GM12873 (cell line): ENCODE results near the gene MAG.

Experiments used
- CTCF ChIP-seq: IDR thresholded peaks from 2 replicates; pipeline ENCODE4 v1.5.1; 2012; ENCODE audit warnings: low read depth, mild to moderate bottlenecking, moderate library complexity, low read length, control low read depth; ENCODE audit not compliant: insufficient read depth; ENCODE audit errors: missing control alignments

MAG gene

GRCh38 chr19:35261356-35262100 is 30.4 kb upstream of the MAG start:
- TF ChIP-seq CTCF, result no peak

DNA sequence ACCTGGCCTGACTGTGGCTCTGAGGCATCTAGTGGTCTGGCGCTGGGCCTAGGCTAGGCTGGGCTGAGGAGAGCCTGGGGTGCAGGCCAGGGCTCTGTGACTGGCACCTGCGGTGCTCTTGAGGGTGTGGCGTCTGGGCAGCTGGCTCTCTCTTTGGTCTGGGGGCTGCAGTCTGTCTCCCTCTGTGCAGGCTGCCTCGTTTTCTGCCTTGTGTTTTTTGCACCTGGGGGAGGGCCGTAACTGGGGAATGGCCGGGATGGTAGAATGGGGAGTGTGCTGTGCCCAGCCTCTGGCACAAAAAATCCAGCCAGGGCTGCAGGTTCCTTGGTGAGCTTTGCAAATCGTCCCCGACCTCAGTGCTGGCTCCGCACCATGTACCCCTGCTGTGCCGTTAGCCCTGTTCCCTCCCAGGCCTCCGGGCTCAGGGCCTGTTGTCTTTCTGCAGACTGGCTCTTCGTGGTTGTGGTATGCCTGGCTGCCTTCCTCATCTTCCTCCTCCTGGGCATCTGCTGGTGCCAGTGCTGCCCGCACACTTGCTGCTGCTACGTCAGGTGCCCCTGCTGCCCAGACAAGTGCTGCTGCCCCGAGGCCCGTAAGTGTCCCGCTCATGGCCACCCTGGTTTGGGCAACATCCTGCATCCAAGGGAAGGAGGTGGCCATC is 29.7 kb upstream of the MAG start:
- no peak for TF ChIP-seq CTCF

DNA sequence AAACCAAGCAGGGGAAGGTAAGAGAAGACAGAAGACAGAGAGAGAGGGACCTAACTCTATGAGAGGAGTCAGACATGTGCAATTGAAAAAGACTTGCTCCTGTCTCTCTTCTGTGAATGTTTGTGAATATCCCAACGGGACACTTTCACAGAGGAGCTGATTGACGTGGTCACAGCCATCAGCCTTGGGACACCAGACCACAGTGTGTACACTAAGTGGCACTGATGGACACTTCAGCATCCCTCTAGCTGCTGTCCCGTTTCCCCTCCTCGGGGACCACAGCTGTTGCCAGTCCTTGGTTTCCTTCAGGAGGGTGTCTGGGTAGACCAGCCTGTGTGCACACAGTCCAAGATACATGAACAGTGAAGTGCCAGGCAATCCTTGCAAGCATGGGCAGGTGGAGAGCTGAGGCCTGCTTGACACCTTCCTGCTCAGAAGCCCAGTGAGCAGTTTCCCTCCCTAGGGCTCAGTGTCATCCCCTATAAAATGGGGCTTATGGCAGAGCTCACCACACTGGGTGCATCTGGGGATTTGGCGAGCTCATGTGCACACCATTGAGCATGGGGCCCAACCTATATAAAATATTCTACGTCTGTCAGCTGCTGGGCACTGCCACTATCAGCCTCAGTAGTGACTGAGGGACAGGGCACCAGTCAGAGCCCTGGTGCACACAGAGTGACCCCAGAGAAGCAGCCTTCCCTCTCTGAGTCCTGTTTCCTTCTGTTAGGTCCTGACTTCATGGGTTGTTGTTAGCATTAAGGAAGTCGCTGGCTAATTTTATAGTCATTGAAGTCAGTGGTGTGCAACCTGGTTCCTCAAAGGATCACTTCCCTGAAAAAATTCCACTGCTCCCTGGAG is 27.5 kb upstream of the MAG start:
- no peak for TF ChIP-seq CTCF

GRCh38 chr19:35265126-35265899 is 26.6 kb upstream of the MAG start:
- no peak for TF ChIP-seq CTCF

DNA sequence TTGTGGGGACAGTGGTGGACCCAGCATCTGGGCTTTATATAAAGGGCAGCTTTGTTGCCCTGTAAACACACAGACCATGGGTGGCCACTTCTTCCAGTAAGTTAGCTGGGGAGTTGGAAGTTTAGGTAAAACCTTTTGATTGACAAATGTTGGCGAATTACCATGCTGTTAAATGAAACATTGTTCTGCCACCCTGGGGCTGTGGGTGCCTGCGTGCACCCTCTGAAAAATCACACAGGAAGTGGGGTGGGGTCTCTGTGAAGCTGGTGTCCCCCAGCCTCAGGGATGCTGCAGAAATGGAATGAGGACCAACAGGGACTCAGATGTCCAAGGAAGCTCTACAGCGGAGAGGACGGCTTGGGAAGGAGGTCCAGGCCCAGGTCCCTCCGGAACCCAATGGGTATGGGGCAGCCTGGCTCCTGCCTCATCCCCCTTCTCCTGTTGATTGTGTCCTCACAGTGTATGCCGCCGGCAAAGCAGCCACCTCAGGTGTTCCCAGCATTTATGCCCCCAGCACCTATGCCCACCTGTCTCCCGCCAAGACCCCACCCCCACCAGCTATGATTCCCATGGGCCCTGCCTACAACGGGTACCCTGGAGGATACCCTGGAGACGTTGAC is 26.0 kb upstream of the MAG start:
- TF ChIP-seq CTCF, result no peak

- TF ChIP-seq CTCF, result no peak
Measured at GRCh38 chr19:35266520-35267352, 25.2 kb upstream of the MAG start.
